ENCODE measurements around the gene SEC22C.

Gene SEC22C

GRCh38 chr3:42556089-42556632 lies 25.6 kb downstream of the SEC22C start:
- TF ChIP-seq SUZ12 (IDR thresholded peaks at IDR 0.05; ENCODE audit: extremely low read depth, insufficient read depth, insufficient read length) (no peak), ZNF274 (IDR thresholded peaks at IDR 0.05; ENCODE audit: low read depth, low read length) (no peak), YY1 (IDR thresholded peaks at IDR 0.05; ENCODE audit: insufficient read depth, insufficient read length) (no peak)
- Histone ChIP-seq H3K9me3 (ENCODE audit: insufficient read depth, low read length) (no peaks in the 10 kb centered on the region), H3K4me3 (ENCODE audit: insufficient read length, low read depth) (no peak overlapping the region), H3K9ac (ENCODE audit: insufficient read length, low read depth) (no peak overlapping the region), H3K27me3 (ENCODE audit: insufficient read depth, insufficient read length) (no peaks in the 10 kb centered on the region), H3K4me1 (ENCODE audit: insufficient read depth, insufficient read length) (peaks cover 2% of the 10 kb centered on the region), H3K36me3 (ENCODE audit: insufficient read depth, insufficient read length, low read length) (peaks cover 84% of the 10 kb centered on the region)
- DNase-seq (ENCODE audit: low read depth, low spot score) = no peak

GRCh38 chr3:42552830-42553229 lies 28.9 kb downstream of the SEC22C start:
- Histone ChIP-seq H3K4me3 (ENCODE audit: insufficient read length, low read depth) (no peak overlapping the region), H3K9ac (ENCODE audit: insufficient read length, low read depth) (no peak overlapping the region), H3K4me1 (ENCODE audit: insufficient read depth, insufficient read length) (peaks cover 2% of the 10 kb centered on the region), H3K27me3 (ENCODE audit: insufficient read depth, insufficient read length) (no peaks in the 10 kb centered on the region), H3K36me3 (ENCODE audit: insufficient read depth, insufficient read length, low read length) (peaks cover 74% of the 10 kb centered on the region), H3K9me3 (ENCODE audit: insufficient read depth, low read length) (no peaks in the 10 kb centered on the region)
- no peak for DNase-seq (ENCODE audit: low read depth, low spot score)
- TF ChIP-seq ZNF274 (IDR thresholded peaks at IDR 0.05; ENCODE audit: low read depth, low read length) (no peak), YY1 (IDR thresholded peaks at IDR 0.05; ENCODE audit: insufficient read depth, insufficient read length) (no peak), SUZ12 (IDR thresholded peaks at IDR 0.05; ENCODE audit: extremely low read depth, insufficient read depth, insufficient read length) (no peak)

- DNase-seq (ENCODE audit: low read depth, low spot score) = no peak
- Histone ChIP-seq H3K27me3 (ENCODE audit: insufficient read depth, insufficient read length) (no peaks in the 10 kb centered on the region), H3K9ac (ENCODE audit: insufficient read length, low read depth) (no peak overlapping the region), H3K9me3 (ENCODE audit: insufficient read depth, low read length) (no peaks in the 10 kb centered on the region), H3K4me3 (ENCODE audit: insufficient read length, low read depth) (no peak overlapping the region), H3K36me3 (ENCODE audit: insufficient read depth, insufficient read length, low read length) (peaks cover 54% of the 10 kb centered on the region), H3K4me1 (ENCODE audit: insufficient read depth, insufficient read length) (peaks cover 2% of the 10 kb centered on the region)
- no peak for TF ChIP-seq ZNF274 (IDR thresholded peaks at IDR 0.05; ENCODE audit: low read depth, low read length)
- TF ChIP-seq YY1 (IDR thresholded peaks at IDR 0.05; ENCODE audit: insufficient read depth, insufficient read length) = no peak
- TF ChIP-seq SUZ12 (IDR thresholded peaks at IDR 0.05; ENCODE audit: extremely low read depth, insufficient read depth, insufficient read length) = no peak
These were observed 31.5 kb downstream of the SEC22C start for GRCh38 chr3:42550250-42550649.

- H3K9me3 ChIP-seq (ENCODE audit: insufficient read depth, low read length) = no peaks in the 10 kb centered on the region
- H3K4me1 ChIP-seq (ENCODE audit: insufficient read depth, insufficient read length) = peaks cover 2% of the 10 kb centered on the region
- H3K4me3 ChIP-seq (ENCODE audit: insufficient read length, low read depth) = no peak overlapping the region
- H3K9ac ChIP-seq (ENCODE audit: insufficient read length, low read depth) = no peak overlapping the region
- peaks cover 46% of the 10 kb centered on the region for H3K36me3 ChIP-seq (ENCODE audit: insufficient read depth, insufficient read length, low read length)
- no peaks in the 10 kb centered on the region for H3K27me3 ChIP-seq (ENCODE audit: insufficient read depth, insufficient read length)
- TF ChIP-seq ZNF274 (IDR thresholded peaks at IDR 0.05; ENCODE audit: low read depth, low read length) = no peak
- no peak for TF ChIP-seq SUZ12 (IDR thresholded peaks at IDR 0.05; ENCODE audit: extremely low read depth, insufficient read depth, insufficient read length)
- no peak for TF ChIP-seq YY1 (IDR thresholded peaks at IDR 0.05; ENCODE audit: insufficient read depth, insufficient read length)
- DNase-seq (ENCODE audit: low read depth, low spot score) = no peak
These were observed 32.6 kb downstream of the SEC22C start for GRCh38 chr3:42549131-42549530.

GRCh38 chr3:42547401-42547945 lies 34.3 kb downstream of the SEC22C start:
- DNase-seq (ENCODE audit: low read depth, low spot score) = peak; percentile 61
- peaks cover 30% of the 10 kb centered on the region for H3K36me3 ChIP-seq (ENCODE audit: insufficient read depth, insufficient read length, low read length)

GRCh38 chr3:42546691-42547213 lies 35.0 kb downstream of the SEC22C start:
- H3K9me3 ChIP-seq (ENCODE audit: insufficient read depth, low read length) = no peaks in the 10 kb centered on the region
- no peak for DNase-seq (ENCODE audit: low read depth, low spot score)
- TF ChIP-seq SUZ12 (IDR thresholded peaks at IDR 0.05; ENCODE audit: extremely low read depth, insufficient read depth, insufficient read length) = no peak
- TF ChIP-seq ZNF274 (IDR thresholded peaks at IDR 0.05; ENCODE audit: low read depth, low read length) = no peak
- TF ChIP-seq YY1 (IDR thresholded peaks at IDR 0.05; ENCODE audit: insufficient read depth, insufficient read length) = no peak
- no peaks in the 10 kb centered on the region for H3K27me3 ChIP-seq (ENCODE audit: insufficient read depth, insufficient read length)
- no peak overlapping the region for H3K4me3 ChIP-seq (ENCODE audit: insufficient read length, low read depth)
- H3K9ac ChIP-seq (ENCODE audit: insufficient read length, low read depth) = no peak overlapping the region
- no peaks in the 10 kb centered on the region for H3K4me1 ChIP-seq (ENCODE audit: insufficient read depth, insufficient read length)
- H3K36me3 ChIP-seq (ENCODE audit: insufficient read depth, insufficient read length, low read length) = peaks cover 22% of the 10 kb centered on the region

More at GRCh38 chr3:42547401-42547945, 34.3 kb downstream of the SEC22C start:
- TF ChIP-seq YY1 (IDR thresholded peaks at IDR 0.05; ENCODE audit: insufficient read depth, insufficient read length) (no peak), SUZ12 (IDR thresholded peaks at IDR 0.05; ENCODE audit: extremely low read depth, insufficient read depth, insufficient read length) (no peak), ZNF274 (IDR thresholded peaks at IDR 0.05; ENCODE audit: low read depth, low read length) (no peak)
- Histone ChIP-seq H3K9ac (ENCODE audit: insufficient read length, low read depth) (no peak overlapping the region), H3K9me3 (ENCODE audit: insufficient read depth, low read length) (no peaks in the 10 kb centered on the region), H3K27me3 (ENCODE audit: insufficient read depth, insufficient read length) (no peaks in the 10 kb centered on the region), H3K4me3 (ENCODE audit: insufficient read length, low read depth) (no peak overlapping the region), H3K4me1 (ENCODE audit: insufficient read depth, insufficient read length) (no peaks in the 10 kb centered on the region)

GRCh38 chr3:42545284-42545900 lies 36.4 kb downstream of the SEC22C start:
- Histone ChIP-seq H3K9ac (ENCODE audit: insufficient read length, low read depth) (no peak overlapping the region), H3K4me3 (ENCODE audit: insufficient read length, low read depth) (no peak overlapping the region), H3K9me3 (ENCODE audit: insufficient read depth, low read length) (no peaks in the 10 kb centered on the region), H3K27me3 (ENCODE audit: insufficient read depth, insufficient read length) (no peaks in the 10 kb centered on the region), H3K36me3 (ENCODE audit: insufficient read depth, insufficient read length, low read length) (peaks cover 14% of the 10 kb centered on the region), H3K4me1 (ENCODE audit: insufficient read depth, insufficient read length) (no peaks in the 10 kb centered on the region)
- no peak for TF ChIP-seq SUZ12 (IDR thresholded peaks at IDR 0.05; ENCODE audit: extremely low read depth, insufficient read depth, insufficient read length)
- TF ChIP-seq ZNF274 (IDR thresholded peaks at IDR 0.05; ENCODE audit: low read depth, low read length) = no peak
- no peak for TF ChIP-seq YY1 (IDR thresholded peaks at IDR 0.05; ENCODE audit: insufficient read depth, insufficient read length)
- no peak for DNase-seq (ENCODE audit: low read depth, low spot score)
